SIG-M5 treated with dmso at 0.1 percent for 504 hours (cell line): ENCODE measurements around the gene OR52A5.

Experiments
- DNase-seq: peaks from one replicate; lab custom pipeline; 2025; ENCODE audit not compliant: unreplicated experiment; lab: John Stamatoyannopoulos, UW

The OR52A5 gene

DNA sequence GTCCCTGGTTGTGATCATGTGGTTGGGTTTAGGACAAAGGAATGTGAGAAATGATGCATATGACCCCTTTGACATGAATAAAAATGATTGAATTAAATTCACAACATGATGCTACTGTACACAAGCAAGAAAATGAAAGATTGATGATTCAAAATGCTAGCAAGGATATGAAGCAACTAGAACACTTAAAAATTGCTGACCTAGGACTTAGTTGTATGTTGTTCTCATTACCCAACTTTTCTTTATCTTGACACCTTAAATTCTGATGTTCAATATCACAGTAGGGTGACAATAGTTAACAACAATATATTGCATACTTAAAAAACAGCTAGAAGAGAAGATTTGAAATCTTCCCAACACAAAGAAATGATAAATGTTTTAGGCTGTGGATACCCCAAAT is 20.6 kb downstream of the OR52A5 start:
- no peak for DNase-seq

DNA sequence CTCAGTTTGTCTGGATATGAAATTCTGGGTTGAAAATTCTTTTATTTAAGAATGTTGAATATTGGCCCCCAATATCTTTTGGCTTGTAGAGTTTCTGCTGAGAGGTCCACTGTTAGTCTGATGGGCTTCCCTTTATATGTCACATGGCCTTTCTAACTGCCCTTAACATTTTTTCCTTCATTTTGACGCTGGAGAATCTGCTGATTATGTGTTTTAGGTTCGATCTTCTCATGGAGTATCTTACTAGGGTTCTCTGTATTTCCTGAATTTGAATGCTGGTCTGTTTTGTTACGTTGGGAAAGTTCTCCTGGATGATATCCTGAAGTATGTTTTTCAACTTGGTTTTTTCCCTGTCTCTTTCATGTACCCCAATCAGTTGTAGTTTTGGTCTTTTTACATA is 22.8 kb downstream of the OR52A5 start:
- no peak for DNase-seq

DNA sequence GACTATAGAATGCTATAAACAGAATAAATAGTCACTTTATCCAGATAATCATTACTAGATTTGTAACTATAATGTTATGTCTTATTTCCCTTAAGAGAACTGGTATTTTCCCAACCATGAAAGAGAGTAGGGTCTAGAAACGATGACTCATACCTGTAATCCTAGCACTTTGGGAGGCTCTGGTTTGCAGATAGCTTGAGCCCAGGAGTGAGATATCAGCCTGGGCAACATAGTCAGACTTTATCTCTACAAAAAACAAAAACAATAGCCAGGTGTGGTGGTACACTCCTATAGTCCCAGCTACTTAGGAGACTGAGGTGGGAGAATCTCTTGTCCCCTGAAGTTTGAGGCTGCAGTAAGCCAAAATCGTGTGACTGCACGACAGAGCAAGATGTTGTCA is 30.9 kb downstream of the OR52A5 start:
- DNase-seq = no peak

DNA sequence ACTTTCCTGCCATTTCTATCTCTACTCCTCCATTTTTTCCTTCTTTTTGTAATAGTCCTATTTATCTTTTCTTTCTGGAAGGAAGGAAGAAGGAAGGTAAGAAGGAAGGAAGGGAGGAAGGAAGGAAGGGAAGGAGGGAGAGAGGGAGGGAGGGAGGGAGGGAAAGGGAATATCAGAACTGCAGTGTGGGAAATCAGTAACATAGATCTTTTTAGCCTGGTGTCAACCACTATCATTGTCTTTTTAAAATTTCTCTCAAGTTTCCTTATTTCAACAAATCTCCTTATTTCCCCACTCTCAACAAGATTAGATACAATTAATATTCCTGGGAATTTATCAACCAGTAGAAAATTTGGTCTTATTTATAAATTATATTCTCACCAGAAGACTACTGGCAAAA is 35.1 kb downstream of the OR52A5 start:
- no peak for DNase-seq

DNA sequence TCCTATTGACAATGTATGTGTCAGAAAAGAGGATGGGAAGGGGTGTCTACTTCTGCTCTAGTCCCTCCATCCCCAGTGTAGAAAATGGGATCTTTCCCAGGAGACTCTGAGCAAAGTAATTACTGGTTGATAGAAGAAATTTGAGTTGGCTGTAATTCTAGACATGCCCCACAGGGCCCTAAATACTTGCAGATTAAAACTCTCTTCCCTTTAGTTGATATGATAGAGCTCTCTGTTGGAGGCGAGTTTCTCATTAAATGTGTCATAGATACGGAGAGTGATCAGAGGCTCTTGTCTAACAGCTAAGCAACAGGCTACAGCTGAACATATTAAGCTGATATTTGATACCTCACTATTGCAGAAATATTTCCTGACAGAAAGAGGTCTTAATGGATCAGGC is 35.9 kb downstream of the OR52A5 start:
- no peak for DNase-seq

DNA sequence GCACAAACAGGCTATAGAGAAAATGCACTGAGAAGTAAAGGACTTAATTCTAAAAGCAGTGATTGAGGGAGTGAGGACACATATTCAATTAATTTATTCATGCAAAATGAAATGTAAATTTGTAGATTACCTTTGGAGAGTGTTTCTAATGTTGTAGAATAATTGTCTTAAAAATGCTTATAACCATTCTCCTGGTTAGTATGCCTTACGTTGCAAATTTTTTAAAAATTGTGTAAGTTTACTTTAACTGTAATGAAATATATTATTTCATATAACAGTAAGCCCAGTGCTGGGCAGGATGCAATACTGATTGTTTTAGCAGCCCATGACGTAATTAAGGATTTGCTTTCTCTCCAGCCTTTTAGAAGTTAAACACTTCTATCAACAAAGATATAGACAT is 42.1 kb downstream of the OR52A5 start:
- no peak for DNase-seq

DNA sequence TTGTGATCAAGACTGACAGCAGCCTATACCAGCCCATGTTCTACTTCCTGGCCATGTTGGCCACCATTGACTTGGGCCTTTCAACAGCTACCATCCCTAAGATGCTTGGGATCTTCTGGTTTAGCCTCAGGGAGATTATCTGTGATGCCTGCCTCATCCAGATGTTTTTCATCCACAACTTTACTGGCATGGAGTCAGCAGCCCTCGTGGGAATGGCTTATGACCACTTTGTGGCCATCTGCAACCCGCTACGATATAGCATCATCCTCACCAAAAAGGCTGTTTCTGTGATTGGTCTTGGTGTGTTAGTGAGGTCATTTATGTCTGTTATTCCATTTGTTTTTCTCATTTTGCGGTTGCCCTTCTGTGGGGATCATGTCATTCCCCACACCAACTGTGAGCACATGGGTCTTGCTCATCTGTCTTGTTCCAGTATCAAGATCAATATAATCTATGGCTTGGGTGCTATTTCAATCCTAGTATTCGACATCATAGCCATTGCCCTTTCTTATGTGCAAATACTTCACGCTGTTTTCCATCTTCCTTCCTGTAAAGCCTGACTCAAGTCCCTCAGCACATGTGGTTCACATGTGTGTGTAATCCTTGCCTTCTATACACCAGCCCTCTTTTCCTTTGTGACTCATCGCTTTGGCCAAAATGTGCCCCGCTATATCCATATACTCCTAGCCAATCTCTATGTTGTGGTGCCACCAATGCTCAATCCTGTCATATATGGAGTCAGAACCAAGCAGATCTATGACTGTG is 45.2 kb downstream of the OR52A5 start:
- DNase-seq = no peak

DNA sequence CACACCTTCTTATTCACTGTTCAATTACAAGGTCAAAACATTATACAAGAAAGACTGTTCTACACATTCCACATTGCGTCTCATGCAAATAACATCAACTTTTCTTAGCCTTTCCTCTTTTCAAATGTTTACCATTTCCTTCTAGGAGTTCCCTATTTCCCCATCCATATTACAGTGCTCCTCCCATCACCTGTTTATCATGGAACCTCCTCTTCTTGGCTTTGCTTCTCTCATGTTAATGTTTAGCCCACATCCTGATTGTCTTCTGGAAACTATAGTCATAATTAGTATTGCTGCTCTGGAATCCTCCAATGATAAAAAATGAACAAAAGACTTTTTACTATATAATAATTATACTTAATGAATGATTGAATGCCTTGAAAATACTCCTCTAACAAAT is 47.5 kb downstream of the OR52A5 start:
- no peak for DNase-seq

DNA sequence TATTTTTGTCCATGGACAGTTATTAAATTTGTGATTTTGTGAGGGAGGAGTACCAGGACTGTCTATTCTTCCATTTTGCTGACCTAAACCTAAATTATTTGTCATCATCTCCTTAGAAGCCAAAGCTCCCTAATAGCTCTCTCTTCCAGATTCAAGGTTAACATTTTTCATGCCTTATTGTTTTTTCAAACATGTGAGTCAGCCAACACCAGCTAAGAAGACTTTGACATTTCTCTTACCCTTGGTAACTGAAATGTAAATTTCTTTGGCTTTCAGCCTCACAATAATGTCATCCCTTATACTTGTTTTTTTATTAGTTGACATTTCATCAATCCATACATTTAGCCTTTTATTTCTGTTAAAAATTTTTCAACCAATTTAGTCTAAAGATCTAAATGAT is 49.6 kb downstream of the OR52A5 start:
- no peak for DNase-seq

DNA sequence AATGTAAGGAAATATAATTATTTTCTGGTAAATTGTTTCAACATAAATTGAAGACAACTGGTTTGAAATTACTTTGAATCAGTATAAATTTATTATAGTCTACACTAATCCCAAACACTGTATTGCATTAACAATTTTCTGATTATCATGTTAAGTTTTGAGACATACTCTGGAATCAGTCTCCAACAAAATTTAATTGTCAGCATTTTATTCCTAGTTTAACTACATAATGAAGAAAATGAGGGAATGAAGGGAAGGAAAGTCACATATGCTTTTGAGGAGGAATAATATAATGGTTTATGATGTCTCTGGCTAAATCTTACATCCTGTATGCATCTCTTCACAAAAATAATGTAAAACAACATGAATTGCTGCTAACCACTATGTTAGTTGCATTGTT is 54.6 kb downstream of the OR52A5 start:
- no peak for DNase-seq

DNA sequence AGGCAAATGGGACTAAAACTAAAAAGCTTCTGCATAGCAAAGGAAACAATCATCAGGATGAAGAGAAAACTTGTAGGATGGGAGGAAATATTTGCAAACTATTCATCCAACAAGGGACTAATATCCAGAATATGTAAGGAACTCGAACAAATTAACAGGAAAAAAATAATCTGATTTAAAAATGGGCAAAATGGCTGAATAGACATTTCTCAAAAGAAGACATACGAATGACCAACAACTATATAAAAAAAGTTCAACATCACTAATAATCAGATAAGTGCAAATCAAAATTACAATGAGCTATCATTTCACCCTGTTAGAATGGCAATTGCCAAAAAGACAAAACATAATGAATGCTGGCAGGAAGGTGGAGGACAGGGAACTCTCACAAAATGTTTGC is 56.8 kb downstream of the OR52A5 start:
- no peak for DNase-seq
